ENCODE results near the gene INS.
"Not testable (repeated sequence)": the region's sequence is repeated elsewhere in the genome, so short reads cannot be mapped to it uniquely, and the experiment has no call there.

The INS gene

DNA sequence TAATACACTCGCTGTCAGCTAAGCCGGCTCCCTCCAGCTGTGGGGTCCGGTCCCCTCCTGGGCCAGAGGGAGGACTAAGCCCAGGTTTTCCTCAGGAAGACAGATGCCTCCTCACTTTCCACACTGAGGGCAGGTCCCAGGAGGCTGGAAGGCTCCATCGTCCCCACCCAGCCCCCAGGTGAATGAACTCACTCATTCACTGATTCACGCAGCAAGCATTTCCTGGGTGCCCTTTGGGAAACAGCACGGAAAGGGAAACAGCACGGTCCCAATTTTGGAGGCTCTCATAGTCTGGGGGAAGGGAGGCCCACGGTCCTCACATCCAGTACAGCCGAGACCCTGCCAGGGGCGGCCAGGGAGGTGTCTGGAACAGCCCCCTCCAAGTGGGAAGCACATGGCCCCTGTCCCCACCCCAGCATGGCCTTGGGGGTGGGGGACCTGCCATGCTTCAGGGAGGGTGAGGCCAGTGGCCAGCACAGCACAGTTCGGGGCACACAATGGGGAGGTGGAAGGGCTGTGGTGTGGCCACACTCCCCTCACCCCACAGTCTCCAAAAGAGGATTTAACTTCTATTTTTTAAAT, 19.9 kb upstream of the INS start:
- DNase-seq, result no peak

DNA sequence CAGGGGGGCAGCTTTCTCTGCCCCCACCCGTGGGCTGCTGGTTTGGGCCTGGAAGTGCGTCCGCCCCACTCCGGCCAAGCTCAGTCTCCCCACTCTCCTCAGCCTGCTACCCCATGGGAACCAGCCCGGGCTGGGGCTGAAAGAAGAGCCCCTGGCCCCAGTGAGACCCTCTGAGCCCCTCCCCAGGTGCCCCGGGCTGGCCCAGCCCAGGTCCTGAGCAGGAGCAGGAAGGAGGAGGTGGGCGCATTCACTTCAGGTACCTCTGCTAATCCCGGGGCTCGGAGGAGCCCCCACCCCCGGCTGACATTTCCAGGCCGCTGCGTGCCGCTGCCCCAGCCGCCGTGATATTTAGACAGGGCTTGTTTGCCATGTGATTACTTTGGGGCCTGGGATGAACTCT, 19.3 kb upstream of the INS start:
- DNase-seq, result no peak

DNA sequence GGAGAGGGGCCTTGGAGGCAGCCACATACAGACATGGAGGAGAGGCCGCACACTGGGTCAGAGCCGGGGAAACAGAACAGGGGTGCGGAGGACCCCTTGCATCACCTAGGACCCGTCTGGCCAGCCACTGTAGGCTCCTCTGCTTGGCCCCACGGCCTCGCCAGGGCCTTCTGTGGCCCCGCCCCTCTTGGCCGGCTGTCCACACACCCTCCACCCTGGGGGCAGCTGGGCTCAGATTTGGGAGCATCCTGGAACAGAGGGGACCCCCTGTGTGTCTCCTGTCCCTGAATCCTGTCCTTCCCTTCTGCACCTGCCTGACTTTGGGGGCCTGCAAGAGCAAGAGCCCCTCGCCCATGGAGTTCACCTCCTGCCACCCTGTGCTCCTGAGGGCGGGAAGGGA, 18.5 kb upstream of the INS start:
- DNase-seq, result no peak

DNA sequence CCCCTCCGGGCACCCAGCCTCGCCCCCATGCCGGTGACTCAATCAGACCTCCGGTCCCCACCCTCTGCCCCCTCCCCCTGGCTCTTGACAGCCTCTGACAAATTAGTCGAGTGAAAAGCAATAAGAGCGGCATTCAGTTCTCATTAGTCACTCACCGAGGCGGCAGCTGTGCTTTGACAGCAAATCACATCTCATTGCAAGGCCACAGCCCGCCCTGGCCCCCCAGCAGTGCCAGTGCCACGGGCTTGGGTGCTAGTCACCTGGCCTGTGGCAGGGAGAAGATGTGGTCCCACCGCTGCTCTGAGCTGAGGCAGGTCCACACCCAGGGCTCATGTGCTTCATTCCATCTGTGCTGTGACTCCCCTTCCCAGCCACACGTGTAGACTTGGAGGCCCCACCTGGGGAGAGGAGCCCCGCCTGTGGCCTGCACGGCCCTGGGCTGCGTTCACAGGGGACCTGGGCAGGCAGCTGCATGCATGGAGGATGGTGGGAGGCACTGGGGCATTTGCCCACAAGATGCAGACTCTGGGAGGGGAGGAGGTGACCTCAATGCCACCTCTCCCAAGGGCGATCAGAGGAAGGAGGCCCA, 18.0 kb upstream of the INS start:
- peak; percentile 75 for DNase-seq

DNA sequence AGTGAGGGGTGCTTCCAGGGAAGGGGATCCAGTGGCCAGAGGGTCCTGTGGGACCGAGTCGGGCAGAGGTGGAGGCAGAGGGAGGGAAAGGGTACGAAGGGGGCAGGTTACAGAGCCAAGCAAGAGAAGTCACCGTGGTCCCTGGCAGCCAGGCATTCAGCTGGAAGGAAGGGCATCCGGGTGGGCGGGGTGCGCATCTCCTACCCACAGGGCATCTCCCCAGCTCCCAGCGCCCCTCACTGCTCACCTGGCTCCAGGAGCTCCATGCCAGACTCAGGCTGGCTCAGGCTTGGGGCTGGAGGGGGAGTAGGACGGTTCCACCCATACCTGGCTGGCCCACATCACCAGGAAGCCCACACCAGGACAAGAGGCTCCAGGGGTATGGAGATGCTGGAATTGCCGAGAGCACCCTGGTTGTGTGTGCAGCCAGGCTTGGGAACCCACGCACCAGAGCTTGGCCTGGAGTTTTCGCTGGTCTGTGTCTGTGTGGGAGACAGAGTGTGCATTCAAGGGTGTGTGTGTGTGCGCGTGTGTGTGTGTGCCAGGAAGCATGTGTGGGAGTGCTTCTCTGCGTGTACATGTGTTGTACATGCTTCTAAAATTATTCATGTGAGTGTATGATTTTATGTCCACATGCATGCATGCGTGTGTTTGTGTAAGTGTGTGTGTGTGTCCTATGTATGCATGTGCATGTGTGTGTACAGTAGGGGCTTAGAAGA, 17.2 kb upstream of the INS start:
- not testable (repeated sequence) for DNase-seq

DNA sequence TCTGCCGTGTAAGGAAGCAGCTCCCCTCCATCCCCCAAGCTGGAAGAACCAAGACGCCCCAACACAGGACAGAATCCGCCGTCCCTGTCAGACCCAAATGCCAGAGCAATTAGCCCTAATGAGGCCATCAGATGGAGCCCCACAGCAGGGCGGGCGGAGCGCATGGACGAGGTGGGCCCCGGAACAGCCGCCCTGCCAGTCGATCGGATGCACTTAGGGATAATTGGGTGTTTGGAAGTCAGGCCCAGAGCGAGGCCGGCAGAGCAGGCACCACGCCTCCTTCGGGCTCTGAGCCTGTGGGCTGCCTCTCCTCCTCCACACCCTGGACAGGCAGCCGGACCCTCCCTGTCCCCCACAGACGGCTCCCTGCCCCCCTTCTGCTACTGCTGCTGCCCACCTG, 16.1 kb upstream of the INS start:
- DNase-seq, result no peak

DNA sequence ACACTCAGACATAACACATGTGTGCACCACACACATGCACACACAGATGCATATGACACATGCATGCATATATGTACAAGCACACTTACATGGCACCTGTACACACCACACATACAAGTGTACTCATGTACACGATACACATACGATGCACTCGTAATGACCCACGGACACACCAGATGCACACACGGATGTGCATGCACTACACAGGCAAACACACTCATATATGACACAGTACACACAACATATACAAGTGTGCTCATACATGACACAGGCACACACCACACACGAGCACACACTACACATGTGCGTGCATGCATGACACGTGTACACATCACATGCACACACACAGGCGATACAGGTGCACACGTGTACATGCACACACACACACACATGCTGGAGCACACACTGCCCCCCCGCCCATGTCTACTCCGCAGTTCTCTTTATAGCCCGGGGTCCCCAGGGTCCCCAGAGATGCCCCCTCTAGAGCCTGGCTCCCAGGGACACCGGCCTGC, 15.4 kb upstream of the INS start:
- DNase-seq, result no peak

DNA sequence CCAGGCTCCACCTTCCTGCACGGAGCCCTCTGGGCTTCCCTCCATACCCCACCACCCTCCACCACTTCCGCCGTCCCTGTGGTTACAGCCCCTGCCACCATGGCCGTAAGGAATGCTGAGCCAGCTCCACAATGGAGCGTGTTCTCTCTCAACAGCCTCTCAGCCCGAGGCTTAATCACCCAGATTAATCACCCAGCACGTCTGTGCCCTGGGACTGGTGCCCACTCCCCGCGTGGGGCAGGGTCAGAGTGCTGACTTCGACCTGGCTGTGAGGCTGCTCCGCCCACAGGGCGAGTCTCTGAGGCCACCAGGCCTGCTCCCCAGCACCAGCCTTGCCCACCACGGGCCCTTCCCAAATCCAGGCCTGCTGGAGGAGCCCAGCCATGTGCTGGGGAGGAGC, 14.7 kb upstream of the INS start:
- peak; percentile 73 for DNase-seq

DNA sequence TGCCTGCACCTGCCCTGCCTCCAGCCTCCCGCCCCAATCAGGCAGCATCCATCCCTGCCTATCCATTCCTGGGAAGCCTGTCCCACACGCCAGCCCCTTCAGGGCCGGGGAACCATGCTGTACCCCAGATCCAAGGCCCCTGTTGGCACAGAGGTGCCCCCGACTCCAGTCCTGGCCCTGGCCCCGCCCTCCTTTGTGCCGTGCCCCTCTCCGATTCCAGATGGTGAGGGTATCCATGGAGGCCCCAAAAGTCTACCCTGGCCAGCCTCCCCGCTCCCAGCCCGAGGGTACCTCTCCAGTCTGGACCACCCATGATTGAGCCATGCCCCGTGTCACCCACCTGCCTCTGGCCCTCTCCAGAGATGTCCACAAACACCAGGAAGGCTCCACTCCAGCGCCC, 13.4 kb upstream of the INS start:
- no peak for DNase-seq

DNA sequence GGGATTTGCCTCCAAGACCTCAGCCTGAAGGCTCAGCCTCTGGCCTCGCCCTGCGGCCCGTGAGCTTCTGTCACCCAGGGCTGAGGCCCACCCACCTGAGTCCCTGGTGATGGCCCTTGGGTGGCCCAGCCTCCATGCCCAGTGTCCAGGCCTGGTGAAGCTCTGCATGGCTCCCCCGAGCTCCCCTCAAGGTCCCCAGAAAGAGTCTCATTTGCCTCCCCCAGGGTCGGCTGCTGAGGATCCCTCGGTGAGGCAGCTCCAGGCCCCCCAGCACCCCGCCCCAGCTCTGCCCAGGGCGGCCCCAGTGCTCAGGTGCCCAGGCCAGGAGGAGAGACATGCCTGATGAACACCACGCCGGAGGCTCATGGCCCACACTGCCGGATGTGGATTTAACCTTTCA, 12.8 kb upstream of the INS start:
- no peak for DNase-seq

DNA sequence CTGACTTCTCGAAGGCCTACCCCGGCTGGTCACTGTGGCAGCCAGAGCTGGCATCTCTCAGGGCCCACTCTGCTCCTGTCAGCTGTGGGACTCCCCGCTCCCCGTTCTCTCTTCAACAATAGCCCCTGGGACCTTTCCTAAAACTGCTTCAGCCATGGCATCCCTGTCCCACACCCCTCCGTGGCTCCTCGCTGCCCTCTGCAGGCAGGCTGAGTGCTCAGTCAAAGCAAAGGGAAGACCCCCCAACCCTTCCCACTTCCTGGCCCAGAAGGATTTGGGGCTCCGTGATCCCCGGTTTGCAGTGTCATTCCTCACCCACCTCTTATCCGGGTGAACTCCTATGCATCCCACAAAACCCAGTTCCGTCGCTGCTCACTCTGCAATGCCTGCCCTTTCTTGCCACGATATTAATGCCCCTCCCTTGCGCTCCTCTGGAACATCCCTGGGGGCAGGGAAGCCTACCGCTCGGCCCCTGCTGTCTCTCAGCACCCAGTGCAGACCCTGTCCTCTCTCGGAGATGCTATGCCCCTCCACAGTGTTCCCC, 12.2 kb upstream of the INS start:
- no peak for DNase-seq

DNA sequence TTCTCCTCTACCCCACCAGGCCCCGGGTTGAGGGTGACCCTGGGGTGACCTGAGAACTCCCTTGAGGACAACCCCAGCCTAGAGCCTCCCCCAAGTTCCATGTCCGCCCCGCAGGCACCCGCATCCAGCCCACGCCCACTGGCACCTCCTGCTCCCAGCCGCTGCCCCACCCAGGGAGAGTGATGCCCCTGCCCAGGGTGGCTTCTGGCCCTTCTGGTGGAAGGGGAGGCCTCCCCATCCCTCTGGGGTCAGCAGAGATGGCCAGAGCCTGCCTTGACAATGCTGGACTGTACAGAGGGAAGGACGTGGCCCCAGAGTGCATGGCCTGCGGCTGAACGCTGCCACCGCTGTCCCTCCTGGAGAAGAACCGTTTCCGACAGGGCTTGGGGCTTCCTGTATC, 11.7 kb upstream of the INS start:
- DNase-seq, result no peak

DNA sequence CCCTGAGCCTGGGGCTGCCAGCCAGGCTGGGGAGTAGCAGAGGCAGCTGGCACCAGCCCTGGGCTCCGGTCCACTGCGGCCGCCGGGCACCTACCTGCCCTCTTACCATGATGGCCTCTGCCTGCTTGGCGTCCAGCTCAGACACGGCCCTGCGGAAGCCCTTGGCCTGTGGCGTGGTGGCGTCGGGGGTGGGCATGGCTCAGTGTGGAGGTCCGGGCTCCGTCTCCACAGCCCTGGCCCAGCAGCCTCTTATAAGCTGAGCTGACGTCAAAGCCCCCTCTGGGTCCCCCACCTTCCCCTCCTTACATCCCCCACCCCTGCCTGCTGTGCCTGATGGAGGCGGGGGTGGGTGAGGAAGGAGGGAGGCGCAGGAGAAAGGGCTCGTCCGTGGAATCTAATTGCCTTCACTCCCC, 10.6 kb upstream of the INS start, which contains the start of gene TH:
TSS of gene TH (minus strand) at position 225 of the 413 bp plus-strand sequence. CDS start at position 196, 29 bp downstream.
- no peak for DNase-seq

DNA sequence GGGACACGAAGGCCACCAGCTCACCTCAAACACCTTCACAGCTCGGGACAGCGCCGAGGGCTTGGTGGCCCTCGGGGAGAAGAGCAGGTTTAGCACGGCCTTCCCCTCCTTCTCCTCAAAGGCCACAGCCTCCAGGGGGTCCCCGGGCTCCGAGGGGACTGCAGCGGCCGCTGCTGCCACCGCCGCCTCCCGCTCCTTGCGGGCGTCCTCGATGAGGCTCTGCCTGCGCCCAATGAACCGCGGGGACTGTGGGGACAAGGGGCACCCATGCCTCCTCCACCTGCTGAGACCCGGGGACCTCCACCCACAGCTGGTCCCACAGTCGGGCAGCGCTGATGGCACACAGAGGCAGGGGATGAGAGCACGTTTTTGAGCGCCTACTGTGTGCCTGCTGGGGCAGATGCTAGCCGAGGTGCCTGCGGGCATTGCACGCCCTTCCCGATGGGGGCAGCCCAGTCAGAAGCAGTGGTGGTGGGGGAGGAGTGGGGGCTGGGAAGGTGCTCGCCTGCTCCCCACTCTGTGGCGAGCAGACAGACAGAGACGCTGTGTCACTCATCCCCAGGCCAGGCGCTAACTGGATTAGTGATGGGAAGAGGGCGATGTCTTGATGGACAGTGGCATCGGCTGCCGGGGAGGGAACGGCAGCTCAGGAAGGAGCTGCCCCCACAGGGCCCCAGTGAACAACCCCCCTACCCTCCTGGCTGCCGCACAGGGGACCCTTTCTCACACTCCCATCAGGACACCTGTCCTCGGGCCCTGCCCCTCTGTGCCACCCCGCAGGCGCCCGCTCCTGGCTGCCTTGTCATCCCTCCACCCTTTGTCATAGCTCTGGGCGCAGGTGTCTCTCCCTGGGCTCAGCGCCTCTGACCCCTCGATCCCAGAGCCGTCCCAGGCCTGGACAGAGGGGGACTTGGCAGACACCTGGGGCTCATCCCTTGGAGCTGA, 8.9 kb upstream of the INS start:
- DNase-seq, result no peak

DNA sequence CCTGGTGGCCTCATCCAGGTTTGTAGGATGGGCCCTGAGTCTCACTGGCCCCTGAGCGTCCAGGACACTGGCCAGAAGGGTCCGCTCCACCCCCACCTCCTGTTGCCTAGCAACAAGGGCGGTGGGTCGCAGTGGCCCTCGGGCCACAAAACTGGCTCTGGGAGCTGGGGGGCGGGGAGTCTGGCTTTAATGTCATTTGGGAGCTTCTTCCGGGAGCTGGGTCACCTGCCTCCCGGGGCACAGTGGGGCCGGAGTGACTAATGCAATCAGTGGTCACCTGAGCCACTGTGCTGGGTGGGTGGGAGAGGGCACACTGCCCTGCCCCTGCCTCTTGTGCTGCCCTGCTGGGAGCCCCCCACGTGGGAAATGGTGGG, 8.0 kb upstream of the INS start:
- DNase-seq, result no peak

DNA sequence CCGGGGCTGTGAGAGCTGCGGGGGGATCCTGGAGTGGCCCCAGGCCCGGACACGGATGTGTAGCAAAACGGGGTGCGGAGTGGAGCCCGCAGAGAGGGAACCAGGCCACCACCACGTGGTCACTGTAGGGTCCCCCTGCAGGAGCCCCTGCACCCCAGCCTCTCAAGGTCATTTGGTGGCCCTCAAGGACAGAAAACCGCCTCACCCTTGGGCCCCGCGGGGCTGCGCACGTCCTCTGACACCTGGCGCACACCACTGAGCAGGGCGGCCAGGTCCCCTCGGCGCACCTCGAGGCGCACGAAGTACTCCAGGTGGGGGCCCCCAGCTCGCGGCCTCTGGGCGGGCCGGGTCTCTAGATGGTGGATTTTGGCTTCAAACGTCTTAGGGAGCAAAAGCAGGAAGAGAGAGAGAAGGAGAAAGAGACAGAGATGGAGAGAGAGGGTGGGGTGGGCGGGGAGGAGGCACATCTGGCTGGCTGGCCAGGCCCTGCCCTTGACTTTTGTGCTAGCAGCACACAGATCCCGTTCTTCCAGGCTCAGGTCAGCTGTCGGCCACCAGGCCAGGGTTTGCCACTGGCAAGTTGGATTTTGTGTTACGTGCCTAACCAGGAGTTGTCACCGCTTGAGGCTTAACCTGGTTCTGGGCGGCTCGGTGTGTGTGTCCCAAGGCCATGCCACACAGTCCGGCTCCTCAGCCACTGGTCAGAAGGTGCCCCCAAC, 7.4 kb upstream of the INS start:
- no peak for DNase-seq

DNA sequence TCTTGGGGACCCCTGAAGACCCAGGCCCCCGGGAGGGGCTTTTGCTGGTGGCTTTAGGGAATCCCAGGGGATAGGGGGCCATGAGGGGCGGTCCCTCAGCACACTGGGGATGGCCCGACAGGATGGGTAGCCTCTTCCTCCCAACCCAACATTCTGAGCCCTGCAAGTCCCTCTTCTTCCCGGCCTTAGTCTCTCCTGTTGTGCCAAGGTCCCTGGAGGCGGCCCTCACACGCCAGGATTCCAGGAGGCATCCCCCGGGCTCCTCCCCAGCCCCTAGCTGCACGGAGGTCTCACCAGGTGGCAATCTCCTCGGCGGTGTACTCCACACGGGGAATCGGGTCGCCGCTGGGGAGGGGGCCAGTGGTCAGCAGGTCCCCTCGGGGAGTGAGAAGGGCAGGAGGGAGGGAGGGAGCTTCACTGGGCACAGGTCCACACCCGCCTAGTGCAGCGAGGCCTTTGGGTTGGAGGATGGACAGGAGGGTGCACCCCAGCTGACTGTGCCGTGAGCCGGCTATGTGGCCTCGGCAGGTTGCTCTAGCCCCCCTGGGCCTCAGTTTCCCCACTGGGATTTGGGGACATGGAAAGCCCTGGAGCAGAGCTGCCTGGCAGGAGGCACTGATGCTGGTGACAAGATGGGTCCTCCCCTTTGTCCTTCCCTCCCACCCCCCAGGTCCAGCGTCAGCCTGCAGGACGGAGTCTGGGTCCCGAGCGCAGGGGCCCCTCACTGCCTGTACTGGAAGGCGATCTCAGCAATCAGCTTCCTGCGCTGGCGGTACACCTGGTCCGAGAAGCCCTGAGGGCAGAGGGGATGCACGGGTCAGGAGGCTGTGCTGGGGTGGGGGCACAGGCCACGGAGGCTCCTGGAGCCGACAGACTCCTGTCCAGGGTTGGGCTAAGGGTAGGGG, 6.4 kb upstream of the INS start:
- no peak for DNase-seq

DNA sequence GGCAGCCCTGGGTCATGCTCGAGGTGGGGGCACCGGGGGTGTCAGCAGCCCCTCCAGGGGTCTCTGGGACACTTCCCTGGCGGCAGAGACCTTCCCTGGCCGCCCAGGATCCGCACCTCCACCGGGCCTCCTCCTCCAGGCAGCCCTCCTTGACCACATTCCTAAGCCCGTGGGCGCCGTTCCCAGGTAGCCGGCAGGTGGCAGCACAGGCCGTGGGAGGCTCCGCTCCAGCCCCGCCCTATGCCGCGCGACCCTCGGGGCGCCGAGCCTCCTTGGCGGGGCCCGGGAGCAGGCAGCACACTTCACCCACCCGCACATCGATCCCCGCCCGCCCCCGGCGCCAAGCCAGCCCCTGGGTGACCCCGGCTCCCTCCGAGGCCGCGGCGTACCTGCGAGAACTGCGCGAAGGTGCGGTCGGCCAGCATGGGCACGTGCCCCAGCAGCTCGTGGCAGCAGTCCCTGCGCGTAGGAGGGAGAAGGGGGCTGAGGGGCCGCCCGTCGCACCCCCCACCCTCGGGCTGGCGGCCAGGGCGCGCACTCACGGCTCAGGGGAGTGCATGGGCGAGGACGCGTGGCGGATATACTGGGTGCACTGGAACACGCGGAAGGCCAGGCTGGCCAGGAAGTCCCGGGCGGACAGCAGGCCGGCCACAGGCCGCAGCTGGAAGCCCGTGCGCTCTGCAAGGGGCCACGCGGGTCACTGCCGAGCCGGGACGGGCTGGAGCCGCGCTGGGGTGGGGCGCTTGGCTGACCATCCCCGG, 5.3 kb upstream of the INS start:
- DNase-seq, result peak; percentile 8

DNA sequence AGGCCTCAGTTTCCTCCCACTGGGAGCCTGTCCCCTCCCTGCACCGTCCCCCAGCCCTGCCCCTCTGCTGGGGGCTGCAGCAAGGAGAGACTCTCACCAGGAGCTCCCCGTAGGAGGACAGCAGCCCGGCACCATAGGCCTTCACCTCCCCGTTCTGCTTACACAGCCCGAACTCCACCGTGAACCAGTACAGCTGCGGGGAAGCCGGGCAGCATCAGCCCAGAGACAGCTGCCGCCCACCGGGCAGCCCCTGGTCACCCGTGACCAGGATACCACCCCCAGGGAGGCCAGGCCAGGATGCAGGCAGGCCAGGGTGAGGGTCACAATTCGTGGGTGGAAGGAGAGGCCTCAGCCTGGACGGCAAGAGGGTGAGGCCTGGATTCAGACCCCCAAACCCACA, 4.6 kb upstream of the INS start:
- DNase-seq, result no peak
